Breast epithelium (tissue), 3 donors: ENCODE results near the gene KYNU.

Experiments
- CTCF ChIP-seq, 3 donors: fragments of 450-650 bp; IDR thresholded peaks; one replicate each; pipeline ENCODE4 v1.5.1; 2016 to 2017; ENCODE audit warnings: antibody characterized with exemption in 3 of 3, mild to moderate bottlenecking in 3 of 3, moderate library complexity in 3 of 3
- POLR2AphosphoS5 ChIP-seq, 3 donors: sonication (generic); formaldehyde crosslinking; IDR thresholded peaks; one replicate each; pipeline ENCODE4 v1.6.1; 2017; ENCODE audit warnings: antibody characterized with exemption in 3 of 3

GRCh38 chr2:142901780-142902179, 24.3 kb downstream of the KYNU start:
- no peak for TF ChIP-seq CTCF (IDR thresholded peaks at IDR 0.05)
- no peak for TF ChIP-seq POLR2AphosphoS5 (IDR thresholded peaks at IDR 0.05)
